Lower leg skin (tissue), 3 donors: Measurements from ENCODE around the gene CCNH.

ENCODE experiments used
- POLR2A ChIP-seq, 2 donors: fragments of 450-650 bp; IDR thresholded peaks; one replicate each; pipeline ENCODE4 v1.6.1; 2016 to 2017; ENCODE audit warnings: antibody characterized with exemption in 2 of 2, mild to moderate bottlenecking in 1 of 2, moderate library complexity in 1 of 2
- TF ChIP-seq, protein P1 (sequence below), 3 donors: fragments of 450-650 bp; IDR thresholded peaks; one replicate each; pipeline ENCODE4 v1.5.1; 2016; ENCODE audit warnings: antibody characterized with exemption in 3 of 3, mild to moderate bottlenecking in 3 of 3, moderate library complexity in 2 of 3

DNA sequence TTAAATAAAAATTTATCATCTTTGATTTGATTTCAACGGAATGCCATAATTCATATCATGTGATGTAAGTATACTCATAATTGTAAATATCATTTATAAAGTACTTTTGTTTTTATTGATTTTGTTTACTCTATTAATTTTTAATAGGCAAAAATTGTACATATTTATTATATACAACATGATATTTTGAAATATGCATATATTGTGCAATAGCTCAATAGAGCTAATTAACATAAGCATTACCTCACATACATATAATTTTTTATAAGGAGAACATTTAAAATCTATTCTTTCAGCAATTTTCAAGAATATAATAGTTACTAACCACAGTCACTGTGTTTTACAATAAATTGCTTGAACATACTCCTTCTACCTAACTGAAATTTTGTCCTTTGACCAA, 25.0 kb upstream of the CCNH start:
- TF ChIP-seq, protein P1, sequence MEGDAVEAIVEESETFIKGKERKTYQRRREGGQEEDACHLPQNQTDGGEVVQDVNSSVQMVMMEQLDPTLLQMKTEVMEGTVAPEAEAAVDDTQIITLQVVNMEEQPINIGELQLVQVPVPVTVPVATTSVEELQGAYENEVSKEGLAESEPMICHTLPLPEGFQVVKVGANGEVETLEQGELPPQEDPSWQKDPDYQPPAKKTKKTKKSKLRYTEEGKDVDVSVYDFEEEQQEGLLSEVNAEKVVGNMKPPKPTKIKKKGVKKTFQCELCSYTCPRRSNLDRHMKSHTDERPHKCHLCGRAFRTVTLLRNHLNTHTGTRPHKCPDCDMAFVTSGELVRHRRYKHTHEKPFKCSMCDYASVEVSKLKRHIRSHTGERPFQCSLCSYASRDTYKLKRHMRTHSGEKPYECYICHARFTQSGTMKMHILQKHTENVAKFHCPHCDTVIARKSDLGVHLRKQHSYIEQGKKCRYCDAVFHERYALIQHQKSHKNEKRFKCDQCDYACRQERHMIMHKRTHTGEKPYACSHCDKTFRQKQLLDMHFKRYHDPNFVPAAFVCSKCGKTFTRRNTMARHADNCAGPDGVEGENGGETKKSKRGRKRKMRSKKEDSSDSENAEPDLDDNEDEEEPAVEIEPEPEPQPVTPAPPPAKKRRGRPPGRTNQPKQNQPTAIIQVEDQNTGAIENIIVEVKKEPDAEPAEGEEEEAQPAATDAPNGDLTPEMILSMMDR (IDR thresholded peaks at IDR 0.05), result no peak
- TF ChIP-seq POLR2A (IDR thresholded peaks at IDR 0.05), result no peak
